Colonic mucosa (tissue), 4 donors: Measurements from ENCODE around the gene BICRAL. TPM values are rescaled to one million over a fixed set of nuclear protein-coding genes. Genes with fewer than 3 reads are reported as not detected.

ENCODE experiments used
- DNase-seq: peaks from one replicate; pipeline ENCODE4 v3.0.0-alpha.2; 2020
- H3K27ac ChIP-seq: fragments of 200-600 bp; one replicate; pipeline ENCODE4 v1.8.0; 2021
- H3K27me3 ChIP-seq: fragments of 200-600 bp; one replicate; pipeline ENCODE4 v1.8.0; 2021
- H3K36me3 ChIP-seq: fragments of 200-600 bp; one replicate; pipeline ENCODE4 v1.8.0; 2021
- H3K4me1 ChIP-seq: fragments of 200-600 bp; one replicate; pipeline ENCODE4 v1.8.0; 2021; ENCODE audit warnings: mild to moderate bottlenecking
- H3K4me3 ChIP-seq: fragments of 200-600 bp; one replicate; pipeline ENCODE4 v1.8.0; 2021
- H3K9ac ChIP-seq, 2 donors: one replicate each; pipeline ENCODE4 v1.7.0; 2013; ENCODE audit warnings: control low read depth in 2 of 2, low read depth in 2 of 2, low read length in 2 of 2
- H3K9me3 ChIP-seq: fragments of 200-600 bp; one replicate; pipeline ENCODE4 v1.8.0; 2021
- intact Hi-C: fragments of 100-400 bp; cut with DNase I; formaldehyde crosslinking; loops from one replicate; pipeline ENCODE4 v1.14.1; 2022
- total RNA-seq, 2 donors: library from RNA; stranded (reverse); fragmentation: NEBNext Ultra II Directional in 1 of 2; extraction: Animal tissue kit (Norgen Biotek cat#: 25700) in 1 of 2; gene quantifications; one replicate each; pipeline ENCODE4 v1.2.1, GENCODE V29; 2021
- TF ChIP-seq, protein P1 (sequence below): fragments of 200-600 bp; IDR thresholded peaks from one replicate; pipeline ENCODE4 v1.8.0; 2022; ENCODE audit warnings: antibody characterized with exemption, mild to moderate bottlenecking
- donor health status: healthy.
- donor health status: DM: no; HTN: no; CAD: no.
- donor health status: DM: no; HTN: no; CAD: no.

The BICRAL gene
- total RNA-seq, 2 donors from 2014 or later: 11.5 to 15.3 TPM

DNA sequence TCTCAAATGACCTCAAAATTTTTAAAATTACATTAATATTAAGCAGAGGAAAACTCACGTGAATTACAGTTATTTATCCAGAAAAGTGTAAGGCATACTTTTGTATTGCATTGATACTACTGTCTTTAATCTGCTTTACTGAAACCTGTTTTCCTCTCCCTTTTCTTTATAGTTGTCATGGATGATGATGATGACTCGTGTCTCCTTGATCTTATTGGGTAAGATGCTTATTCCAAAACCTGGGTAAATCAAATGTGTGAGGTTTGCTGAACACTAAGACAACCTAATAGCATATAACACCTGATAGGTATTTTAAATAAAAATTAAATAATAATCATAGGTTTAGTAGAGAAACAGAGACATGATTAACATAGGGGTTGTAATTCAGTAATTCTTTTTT lies 40.0 kb downstream of the BICRAL start:
- H3K27me3 ChIP-seq: no peaks in the 10 kb centered on the region
- H3K9ac ChIP-seq: no peak overlapping the region
- peaks cover 8% of the 10 kb centered on the region for H3K36me3 ChIP-seq
- no peaks in the 10 kb centered on the region for H3K9me3 ChIP-seq
- H3K4me1 ChIP-seq: no peaks in the 10 kb centered on the region
- no peak overlapping the region for H3K27ac ChIP-seq
- DNase-seq: no peak
- intact Hi-C loops: no loop called here
- H3K4me3 ChIP-seq: no peak overlapping the region
- TF ChIP-seq, protein P1, sequence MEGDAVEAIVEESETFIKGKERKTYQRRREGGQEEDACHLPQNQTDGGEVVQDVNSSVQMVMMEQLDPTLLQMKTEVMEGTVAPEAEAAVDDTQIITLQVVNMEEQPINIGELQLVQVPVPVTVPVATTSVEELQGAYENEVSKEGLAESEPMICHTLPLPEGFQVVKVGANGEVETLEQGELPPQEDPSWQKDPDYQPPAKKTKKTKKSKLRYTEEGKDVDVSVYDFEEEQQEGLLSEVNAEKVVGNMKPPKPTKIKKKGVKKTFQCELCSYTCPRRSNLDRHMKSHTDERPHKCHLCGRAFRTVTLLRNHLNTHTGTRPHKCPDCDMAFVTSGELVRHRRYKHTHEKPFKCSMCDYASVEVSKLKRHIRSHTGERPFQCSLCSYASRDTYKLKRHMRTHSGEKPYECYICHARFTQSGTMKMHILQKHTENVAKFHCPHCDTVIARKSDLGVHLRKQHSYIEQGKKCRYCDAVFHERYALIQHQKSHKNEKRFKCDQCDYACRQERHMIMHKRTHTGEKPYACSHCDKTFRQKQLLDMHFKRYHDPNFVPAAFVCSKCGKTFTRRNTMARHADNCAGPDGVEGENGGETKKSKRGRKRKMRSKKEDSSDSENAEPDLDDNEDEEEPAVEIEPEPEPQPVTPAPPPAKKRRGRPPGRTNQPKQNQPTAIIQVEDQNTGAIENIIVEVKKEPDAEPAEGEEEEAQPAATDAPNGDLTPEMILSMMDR: no peak

DNA sequence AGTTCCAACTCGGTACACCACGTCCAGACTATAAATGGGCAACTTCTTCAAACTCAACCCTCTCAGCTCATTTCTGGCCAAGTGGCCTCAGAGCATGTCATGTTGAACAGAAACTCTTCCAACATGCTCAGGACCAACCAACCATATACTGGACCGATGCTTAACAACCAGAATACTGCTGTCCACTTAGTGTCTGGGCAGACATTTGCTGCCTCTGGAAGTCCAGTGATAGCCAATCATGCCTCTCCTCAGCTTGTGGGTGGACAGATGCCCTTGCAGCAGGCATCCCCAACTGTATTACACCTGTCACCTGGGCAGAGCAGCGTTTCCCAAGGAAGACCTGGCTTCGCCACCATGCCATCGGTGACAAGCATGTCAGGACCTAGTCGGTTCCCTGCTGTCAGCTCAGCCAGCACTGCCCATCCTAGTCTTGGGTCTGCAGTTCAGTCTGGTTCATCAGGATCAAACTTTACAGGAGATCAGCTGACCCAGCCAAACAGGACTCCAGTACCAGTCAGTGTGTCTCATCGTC lies 47.8 kb downstream of the BICRAL start:
- H3K27ac ChIP-seq: no peak overlapping the region
- DNase-seq: no peak
- H3K4me1 ChIP-seq: no peaks in the 10 kb centered on the region
- no peaks in the 10 kb centered on the region for H3K27me3 ChIP-seq
- H3K9me3 ChIP-seq: no peaks in the 10 kb centered on the region
- H3K9ac ChIP-seq: no peak overlapping the region
- no peak overlapping the region for H3K4me3 ChIP-seq
- peaks cover 17% of the 10 kb centered on the region for H3K36me3 ChIP-seq
- TF ChIP-seq, protein P1: no peak
- intact Hi-C loops: no loop called here

DNA sequence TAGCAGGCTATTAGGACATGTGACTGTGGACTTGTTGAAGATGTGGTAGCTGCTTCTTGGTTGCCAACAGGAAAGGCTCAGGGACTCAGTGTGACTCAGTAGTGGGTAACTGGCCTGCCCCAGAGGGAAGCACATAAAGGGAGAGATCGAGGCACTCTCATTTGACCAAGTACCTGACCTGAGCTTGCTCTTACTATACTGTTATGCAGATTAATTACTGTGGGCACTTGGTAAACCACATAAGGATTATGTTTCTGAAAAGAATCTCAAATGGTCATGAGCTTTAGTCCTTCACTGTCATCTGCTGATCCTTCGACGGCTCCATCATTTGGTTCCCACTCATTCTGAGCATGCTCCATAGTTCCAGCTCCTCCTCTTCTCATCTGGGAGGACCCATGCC lies 49.4 kb downstream of the BICRAL start:
- intact Hi-C loops: no loop called here
- no peaks in the 10 kb centered on the region for H3K27me3 ChIP-seq
- peaks cover 17% of the 10 kb centered on the region for H3K36me3 ChIP-seq
- TF ChIP-seq, protein P1: no peak
- H3K9ac ChIP-seq: no peak overlapping the region
- no peaks in the 10 kb centered on the region for H3K4me1 ChIP-seq
- no peaks in the 10 kb centered on the region for H3K9me3 ChIP-seq
- no peak for DNase-seq
- no peak overlapping the region for H3K4me3 ChIP-seq
- no peak overlapping the region for H3K27ac ChIP-seq

DNA sequence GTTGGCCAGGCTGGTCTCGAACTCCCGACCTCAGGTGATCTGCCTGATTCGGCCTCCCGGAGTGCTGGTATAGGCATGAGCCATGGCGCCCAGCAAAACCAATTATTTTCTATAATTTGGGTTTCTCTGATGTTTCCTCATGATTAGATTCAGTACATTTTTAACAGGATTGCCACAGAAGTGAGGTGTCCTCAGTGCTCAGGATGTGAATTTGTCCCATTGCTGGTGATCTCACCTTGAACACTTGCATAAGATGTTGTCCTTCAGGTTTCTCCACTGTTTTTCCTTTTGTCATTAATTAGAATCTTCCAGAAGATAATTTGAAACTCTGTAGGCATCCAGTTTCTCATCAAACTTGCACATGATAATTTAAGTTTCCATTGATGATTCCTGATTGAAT lies 52.2 kb downstream of the BICRAL start:
- H3K9me3 ChIP-seq: no peaks in the 10 kb centered on the region
- H3K27me3 ChIP-seq: no peaks in the 10 kb centered on the region
- TF ChIP-seq, protein P1: no peak
- no peak overlapping the region for H3K4me3 ChIP-seq
- H3K27ac ChIP-seq: no peak overlapping the region
- intact Hi-C loops: no loop called here
- peaks cover 10% of the 10 kb centered on the region for H3K36me3 ChIP-seq
- H3K9ac ChIP-seq: no peak overlapping the region
- H3K4me1 ChIP-seq: no peaks in the 10 kb centered on the region
- DNase-seq: no peak

DNA sequence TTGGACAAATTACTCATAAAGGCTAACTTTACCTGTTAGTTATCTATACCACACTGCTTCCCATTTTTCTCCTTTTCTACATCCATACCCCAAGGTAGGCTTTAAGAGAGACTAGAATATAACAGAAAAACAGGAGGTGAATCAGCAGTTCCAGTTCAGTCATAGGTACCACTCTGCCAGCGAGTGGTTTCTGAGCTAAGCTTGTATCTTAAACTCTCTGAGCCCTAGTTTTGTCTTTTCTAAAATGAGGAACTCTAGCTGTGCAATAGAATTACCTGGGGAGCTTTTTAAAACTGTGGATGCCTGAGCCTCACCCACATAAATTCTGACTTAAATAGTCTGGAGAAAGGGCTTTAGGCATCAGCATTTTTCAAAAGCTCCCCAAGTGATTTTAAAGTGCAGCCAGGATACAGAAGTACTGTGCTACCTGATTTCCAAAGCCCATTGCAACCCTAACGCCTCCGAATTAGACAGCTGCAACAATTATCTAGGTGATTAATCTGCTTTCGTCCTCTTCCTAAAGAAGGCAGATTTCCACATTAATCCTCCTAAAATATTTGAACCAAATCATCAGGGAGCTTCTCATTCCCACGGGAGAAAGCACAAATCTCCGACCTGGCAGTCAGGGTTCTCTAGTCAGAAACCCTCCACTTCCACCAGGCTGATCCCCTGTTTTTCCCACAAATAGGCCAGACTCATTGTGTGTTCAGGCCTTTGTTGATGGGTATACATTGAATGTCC lies 60.2 kb downstream of the BICRAL start:
- Histone ChIP-seq H3K4me3 (no peak overlapping the region), H3K9me3 (no peaks in the 10 kb centered on the region), H3K4me1 (no peaks in the 10 kb centered on the region), H3K9ac (no peak overlapping the region), H3K27me3 (no peaks in the 10 kb centered on the region), H3K36me3 (no peaks in the 10 kb centered on the region), H3K27ac (no peak overlapping the region)
- no peak for DNase-seq
- TF ChIP-seq, protein P1: no peak
- intact Hi-C loops: loop anchor here (10.0 kb wide), 1 partner anchor 57 kb away; the partner anchor contains the start of gene BICRAL
